COLO668 (cell line): ENCODE results near the gene ST7.
A peak's percentile ranks its signal among the peaks of the same experiment; 100 is the strongest.
"Not testable (repeated sequence)": the region's sequence is repeated elsewhere in the genome, so short reads cannot be mapped to it uniquely, and the experiment has no call there.

Experiments used
- DNase-seq: peaks from one replicate; lab custom pipeline; 2025; ENCODE audit not compliant: unreplicated experiment; lab: John Stamatoyannopoulos, UW

ST7 gene

DNA sequence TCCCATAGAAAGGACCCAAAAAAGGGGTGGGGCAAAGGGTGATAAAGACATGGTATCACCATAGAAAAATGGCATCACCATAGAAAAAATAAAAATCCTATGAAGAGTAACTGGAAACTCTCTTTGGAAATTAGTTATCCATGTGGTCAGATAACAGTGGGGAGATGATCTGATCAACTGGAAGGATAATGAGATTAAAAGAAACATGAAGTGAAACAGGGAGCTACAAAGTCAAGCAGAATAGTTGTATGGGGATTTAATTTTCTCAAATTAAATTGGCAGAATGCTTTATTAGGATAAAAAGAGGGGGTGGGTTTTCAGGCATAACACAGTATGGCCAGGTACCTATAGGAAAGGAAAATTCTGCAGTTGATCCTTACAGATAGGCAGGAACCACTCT lies 258.3 kb downstream of the ST7 start:
- no peak for DNase-seq

DNA sequence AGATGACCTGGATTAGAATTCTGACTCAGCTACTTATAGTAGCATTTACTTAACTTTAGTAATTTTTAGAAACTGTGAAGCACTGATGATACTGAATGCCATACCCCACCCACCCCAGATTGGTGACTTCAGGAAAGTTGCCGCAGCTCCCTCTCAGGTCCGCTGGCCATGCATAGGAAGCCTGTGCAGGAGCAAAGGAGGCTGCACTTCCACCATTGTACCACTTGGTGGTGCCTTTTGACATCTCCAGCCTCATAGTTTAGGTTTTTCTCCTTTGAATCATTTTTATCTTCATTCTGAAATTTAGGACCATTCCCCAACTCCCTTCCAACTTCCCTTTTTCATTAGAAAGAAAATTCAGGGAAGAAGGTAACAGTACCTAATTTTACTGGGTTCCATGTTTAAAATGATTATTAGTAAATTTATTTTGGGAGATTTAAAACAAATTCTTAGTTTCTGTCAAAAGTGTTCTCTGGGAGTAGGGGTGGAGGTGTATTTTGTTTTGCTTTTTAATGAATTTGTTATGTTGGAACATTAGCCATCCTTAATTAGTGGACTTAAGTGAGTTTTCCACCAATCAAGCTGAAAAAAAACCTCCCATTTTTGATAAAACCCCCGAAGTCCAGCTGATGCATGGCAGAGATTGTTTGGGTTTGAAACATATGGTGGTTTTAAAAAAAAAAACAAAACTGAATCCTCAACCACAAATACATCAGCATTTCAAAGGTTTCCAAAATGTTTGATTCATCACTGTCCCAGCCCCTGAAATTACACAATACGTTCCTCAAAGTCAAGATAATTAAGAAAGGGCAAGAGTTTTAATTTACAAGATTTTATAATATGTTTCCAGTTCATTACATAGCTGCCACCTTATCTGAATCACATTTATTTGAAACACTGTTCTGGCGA lies 259.9 kb downstream of the ST7 start:
- peak; percentile 49 for DNase-seq

DNA sequence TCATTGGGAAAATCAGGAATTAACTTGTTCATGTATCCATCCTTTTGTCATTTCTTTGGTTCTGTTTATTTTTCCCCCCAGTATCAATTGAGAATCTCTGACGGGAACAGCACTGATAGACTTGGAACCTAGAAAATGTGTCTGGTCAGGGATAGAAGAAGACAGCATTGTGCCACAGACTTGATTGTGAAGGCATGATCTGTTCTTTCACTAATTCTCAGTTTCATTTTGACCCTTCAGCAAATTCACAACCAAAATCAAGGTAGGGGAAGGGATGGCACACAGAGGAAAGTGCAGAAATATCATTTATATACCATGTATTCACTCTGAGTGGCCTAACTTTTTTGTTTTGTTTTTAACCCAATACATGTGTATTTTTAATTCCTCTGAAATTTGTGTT lies 262.7 kb downstream of the ST7 start:
- DNase-seq: no peak

DNA sequence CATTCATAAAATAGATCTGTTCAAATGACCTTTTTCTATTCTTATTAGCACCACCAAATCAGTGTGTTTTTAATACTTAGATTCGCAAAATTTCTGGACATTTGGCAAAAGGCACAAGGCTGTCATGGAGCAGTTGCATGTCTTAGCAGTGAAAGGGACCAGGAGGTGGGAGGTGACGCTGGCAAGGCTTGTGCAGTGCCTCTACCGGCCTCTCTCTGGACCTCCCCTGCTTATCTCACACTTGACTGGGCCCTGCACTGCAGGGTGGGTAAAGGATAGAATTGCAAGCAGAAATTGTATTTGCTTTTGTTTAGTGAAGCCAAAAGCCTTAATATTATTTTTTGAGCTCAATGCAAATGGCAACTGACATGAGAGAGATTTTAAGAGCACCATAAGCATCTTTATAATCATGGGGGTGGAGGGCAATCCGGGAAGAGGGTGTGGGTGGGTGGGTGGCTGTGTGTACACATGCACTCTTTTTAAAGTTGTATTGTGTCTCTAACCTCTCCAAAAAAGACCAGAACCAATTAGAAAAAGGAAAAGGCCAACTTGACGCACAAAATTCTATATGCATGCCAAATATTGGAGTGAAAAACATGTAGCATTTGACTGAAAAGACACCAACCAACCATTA lies 263.3 kb downstream of the ST7 start:
- no peak for DNase-seq

DNA sequence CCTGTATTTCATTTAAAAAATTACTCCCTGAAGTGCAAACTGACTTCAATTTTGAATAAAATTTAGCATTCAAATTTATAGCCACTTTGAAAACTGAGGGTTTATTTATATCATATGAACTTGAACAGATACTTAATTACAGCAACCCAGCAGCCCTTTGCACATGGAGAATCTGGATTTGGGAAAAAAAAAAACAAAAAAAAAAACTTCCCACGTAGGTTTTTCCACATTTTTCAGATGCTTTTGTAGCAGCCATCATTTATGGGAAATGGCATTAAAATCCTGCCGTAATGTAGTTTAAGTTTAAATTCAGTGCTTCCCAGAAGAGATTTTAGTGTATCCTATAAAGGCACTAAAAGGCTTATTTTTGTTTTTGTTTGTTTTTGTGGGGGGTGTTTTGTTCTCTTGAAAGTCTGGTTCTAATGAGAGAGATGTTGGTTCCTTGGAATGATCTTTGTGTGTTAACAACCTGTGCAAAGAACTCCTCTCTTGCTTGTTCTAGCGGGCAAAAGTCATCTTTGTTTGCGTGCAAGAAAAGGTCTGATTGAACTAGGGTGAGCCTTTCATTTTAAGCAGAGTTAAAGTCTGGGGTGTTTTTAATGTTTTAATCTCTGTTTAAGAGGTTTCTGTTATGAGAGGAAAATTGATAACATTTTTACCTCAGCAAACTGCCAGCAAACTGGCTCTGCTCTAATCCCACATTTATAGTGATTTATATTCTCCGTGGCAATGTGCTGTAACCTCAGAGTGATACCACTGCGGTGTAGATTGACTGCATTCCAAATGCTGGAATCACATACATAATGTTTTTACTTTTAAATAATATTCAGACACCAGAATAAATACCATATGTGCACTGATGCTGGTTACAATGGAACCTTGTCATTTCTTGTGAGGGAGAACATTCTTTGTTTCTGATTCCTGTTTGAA lies 264.1 kb downstream of the ST7 start:
- DNase-seq: no peak

DNA sequence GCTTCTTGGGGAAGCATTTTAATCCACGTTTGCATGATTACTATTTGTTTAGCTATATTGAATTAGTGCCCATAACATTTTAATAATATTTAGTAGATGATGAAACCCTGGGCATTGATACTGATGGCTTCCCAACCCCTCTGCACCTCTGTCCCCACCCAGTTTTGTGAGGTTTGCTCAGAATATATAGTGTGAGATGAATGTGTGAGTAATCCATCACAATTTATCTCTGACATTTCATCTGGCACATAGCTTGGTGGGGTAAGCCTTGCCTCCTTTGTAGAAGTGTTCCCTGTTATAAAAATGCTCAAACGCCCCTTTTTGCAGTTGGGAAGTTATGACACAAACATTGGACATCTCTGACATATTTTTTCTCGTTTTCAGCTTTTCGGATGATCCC lies 265.4 kb downstream of the ST7 start:
- DNase-seq: no peak

DNA sequence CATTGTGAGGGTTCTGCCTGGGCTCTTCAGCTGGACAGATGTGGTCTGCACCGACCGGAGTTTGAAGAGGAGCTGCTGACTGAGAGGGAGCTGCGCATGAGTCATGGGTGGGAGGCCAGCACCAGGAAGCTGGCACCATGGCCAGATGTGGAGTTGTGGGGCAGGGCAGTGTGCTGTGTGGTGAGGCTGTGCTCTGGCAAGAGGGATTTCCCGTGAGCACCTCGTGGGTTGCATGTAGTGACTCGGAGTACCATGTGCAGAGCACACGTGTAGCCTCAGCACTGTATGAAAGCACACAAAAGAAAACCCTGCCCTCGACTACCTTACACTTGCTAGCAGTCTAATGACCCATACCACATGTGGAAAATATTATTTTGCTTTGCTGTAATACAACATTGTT lies 266.2 kb downstream of the ST7 start:
- no peak for DNase-seq

DNA sequence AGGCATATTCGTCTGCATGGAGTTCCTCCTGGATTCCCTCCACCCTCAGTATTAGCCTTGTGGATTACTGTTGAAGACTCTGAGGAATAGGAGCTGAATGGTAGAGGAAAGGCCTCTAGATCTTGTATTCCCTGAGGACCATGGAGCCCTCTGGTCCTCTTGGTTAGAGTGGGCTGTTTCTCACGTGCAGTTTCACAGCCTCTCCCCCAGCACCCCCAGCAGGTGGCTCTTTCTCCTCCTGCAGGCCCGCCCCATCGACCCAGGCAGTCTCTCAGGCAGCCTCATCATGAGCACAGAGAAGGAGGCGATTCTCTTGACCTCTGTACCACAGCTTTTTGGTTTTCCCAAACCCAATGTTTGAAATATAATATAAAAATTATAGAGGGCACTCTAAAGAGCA lies 267.5 kb downstream of the ST7 start:
- no peak for DNase-seq

DNA sequence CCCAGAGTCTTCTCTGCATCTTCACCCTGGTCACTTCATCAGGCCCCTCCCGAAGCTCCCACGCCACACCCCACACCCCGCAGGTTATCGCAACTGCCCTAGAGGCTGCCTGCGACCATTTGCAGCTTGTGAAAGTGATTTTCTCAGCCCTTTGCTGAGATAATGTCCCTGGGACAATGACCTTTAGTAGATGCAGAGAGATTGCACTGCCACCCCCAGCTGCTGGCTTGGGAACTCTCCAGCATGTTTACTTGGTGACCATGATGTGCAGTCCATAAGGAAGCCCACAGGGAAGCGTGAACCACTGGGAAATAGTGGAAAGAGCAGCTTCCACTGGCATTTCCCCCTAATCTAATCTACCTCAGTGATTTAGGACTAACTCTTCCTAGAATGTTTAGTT lies 272.2 kb downstream of the ST7 start:
- DNase-seq: no peak

DNA sequence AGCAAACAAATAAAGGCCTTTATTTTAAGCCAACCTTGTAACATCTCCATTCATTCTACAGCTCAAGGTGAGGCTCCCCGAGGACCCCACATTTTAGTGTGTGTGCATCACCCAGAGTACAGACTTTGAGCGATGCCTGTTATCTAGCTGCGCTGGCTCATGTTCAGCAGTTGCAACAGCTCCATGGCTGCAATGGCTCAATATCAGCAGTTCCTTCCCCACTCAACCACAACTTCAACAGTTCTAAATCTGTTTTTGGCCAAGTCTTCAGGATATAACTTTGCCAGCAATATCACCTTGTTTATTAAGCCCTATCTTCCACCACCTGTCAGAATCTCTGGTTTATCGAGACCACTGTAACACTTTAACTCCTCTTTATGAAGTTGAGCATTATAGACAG lies 273.8 kb downstream of the ST7 start:
- no peak for DNase-seq

DNA sequence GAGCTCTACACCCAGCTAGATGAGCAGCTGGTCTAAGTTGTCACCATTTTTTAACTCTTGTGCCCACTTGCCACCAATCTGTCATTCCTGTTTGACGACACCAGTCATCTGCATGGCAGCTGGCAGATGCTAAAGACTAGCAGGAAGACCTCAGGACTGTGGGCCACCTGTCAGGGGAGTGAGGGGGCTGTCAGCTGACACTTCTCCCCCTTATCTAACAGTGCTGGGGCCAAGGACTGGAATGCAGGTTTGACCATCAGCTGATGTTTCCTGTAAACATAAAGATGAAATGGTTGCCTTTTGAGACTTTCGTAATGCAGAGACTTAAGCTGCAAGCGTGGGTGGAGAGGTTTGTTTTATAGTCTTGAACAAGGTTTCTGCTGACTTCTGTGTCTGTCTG lies 276.0 kb downstream of the ST7 start:
- no peak for DNase-seq

DNA sequence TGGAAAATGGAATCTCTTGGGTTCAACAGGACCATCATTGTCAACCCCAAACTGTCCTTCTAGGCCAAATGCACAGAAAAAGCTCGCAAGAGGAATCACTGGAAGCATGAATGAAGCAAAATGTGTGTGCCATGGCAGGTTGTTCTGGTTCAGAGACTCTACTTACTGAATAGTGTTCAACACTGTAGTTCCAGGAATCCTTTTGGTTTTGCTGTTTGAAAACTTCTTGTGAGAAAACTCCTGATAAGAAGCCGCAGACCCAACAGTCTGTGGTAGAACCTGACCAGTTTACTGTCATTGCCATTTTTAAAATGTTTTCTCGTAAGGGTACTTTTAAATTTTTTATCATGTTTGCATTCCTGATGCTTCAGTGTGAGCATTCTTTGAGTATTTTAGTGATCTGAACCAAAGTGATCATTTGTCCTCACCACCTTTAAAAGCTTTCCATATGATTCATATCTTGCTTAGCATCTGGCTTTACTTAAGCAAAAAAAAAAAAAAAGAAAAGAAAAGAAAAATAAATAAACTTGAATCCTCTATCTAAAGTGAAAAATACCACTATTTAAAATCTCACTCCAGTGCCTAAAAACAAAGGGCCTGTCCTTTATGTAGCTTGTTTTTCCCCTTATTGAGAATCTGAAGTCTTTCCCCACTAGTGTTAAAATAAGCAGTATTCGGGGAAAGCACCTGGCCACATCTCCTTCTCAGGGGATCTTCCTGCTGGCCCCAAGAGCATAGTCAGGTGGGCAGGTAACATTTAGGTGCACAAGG lies 277.2 kb downstream of the ST7 start:
- DNase-seq: no peak

DNA sequence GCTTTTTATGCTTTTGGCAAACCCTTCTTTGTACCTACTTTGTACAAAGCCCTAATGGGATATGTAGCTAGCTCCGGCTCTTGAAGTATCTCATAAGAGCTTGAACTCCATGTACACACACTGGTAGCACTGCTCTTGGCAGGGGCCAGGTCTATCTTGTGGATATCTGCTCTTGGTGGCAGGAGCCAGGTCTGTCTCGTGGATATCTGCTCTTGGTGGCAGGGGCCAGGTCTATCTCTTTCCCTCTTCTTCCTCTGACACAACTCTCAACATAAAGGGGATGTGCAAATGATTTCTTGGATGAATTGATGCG lies 277.7 kb downstream of the ST7 start:
- no peak for DNase-seq

DNA sequence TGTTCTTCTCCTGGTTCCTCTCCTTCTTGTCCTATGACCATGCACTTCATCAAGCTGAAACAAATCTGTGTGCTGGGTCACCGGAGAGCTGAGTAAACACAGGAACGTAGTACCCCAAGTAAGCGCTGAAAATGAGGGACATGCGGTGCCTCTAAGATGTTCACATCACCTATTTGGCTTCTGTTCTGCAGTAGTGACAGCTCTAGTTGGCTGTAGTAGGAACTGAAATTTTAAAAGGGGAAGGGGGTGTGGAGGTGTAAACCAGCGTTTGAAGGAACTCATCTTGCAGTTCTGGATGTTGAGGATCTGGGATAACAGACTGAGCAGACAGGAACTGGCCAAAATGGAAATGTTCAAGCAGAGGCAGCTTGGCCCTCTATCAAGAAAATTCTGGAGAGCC lies 284.3 kb downstream of the ST7 start:
- no peak for DNase-seq

DNA sequence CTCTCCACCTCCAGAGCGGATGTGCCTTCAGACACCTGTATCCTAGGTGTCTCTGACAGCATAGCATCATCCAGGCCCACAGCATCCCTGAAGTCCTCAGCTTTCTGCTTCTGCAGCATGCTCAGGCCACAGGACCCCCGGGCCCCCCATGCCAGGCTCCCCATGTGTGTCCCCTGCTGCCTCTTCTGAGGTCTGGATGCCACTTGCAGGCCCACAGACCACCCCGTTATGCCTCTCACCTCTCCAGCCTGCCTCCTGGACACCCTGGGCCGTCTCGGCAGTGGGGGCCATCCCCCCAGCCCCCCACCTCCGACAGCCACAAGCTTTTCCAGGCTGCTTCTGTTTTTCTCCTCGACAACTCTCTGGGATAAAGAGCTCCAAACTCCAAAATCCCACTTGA lies 285.2 kb downstream of the ST7 start:
- DNase-seq: no peak

DNA sequence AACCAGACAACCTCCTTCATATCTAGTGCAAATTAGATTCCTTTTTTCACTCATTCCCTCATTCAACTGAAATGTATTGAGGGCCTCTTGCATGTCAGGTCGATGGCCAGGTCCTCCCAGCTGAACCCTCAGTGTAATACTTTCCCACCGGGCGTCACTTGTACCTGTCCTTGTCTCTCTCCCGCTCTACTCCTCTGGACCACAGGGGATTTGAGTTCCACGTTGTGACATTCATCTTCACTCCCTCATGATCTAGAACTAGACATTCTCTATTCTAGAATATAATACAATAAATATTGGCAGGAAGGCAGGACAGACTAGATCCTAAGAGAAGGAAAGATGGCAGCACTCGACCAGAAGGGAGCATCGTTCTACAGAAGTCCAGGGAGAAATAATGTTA lies 285.6 kb downstream of the ST7 start:
- no peak for DNase-seq

DNA sequence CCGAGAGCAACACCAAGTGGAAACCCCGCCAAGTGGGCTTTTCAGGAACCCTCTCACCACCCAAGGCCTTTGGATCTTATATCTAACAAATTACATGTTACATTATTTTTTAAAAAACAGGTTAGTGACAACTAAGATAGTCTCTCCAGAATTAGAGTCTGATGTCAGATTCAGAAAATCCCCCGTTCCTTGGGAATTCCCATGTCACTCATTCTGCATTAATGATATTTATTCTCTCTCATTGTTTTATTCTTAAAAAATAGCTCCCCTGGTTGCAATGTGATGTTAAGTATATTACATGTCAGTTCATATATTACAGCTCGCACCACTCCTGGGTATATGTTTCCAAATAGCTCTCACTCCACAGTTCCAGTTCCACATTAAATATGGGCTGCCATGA lies 287.8 kb downstream of the ST7 start:
- DNase-seq: no peak

DNA sequence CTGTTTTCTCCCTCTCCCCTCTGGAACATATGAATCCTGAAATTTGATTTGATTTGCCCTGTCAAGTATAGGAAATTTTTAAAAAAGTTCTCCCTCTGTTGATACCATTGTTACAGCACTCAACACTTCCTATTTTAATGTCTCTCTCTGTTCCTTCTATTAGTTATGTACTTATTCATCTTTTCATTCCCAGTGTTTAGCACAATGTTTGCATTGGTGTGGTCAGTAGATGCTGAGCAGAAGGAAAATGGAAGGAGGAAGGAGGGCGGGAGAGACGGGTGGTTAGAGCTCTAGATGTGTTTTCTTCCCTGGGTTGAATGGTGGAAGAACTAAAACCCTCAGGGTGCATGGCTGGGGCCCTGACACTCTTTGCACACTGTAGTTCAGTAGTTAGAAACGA lies 290.1 kb downstream of the ST7 start:
- DNase-seq: no peak

DNA sequence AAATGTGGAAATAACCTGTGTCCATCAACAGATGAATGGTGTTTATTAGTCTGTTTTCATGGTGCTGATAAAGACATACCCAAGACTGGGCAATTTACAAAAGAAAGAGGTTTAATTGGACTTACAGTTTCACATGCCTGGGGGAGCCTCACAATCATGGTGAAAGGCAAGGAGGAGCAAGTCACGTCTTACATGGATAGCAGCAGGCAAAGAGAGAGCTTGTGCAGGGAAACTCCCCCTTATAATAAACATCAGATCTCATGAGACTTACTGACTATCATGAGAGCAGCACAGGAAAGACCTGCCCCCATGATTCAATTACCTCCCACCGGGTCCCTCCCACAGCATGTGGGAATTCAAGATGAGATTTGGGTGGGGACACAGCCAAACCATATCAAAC lies 292.4 kb downstream of the ST7 start:
- not testable (repeated sequence) for DNase-seq

DNA sequence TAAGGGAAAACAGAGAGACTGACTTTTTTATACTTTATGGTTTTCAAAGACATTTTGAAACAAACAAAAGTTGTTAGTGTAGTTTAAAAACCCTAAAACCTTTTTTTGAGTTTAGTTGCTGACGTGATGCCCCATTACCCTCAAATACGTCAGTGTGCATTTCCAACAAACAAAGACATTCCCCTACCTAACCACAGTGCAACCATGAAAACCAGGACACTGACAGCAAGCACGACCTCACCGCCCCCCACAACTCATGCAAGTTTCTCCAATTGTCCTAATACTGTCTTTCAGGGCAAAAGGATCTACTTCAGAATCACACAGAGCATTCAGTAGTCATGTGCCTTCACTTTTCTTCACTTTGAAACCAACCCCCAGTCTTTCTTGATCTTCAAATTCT lies 294.5 kb downstream of the ST7 start:
- no peak for DNase-seq

DNA sequence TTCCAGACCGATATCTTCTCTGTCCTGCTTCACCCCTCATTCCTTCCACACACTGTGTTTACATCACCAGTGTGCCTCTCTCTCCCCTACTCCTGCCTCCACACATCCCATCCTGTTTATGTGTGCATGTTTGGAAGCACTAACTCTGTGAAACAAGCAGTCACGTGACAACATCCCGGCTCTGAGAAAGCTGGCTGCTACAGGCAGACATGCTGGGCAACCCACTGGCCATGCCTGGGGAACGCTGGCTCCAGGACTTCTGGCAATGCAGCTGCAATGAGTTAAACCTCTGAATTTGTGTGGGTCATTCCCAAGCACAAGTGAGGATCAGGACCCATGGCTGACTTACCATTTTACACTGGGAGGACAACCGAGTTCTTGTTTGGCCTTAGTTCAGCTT lies 295.5 kb downstream of the ST7 start:
- DNase-seq: no peak
